DOHH2 (cell line): ENCODE data around the gene GPR61.

Source experiments
- H3F3A ChIP-seq: fragments of 200-600 bp; sonication (generic), shearing (Covaris generic); 2 replicates; pipeline ENCODE4 v1.6.0; 2016; ENCODE audit warnings: antibody characterized with exemption, mild to moderate bottlenecking; ENCODE audit not compliant: control insufficient read depth, insufficient read depth
- H3K27ac ChIP-seq: fragments of 200-600 bp; sonication (generic); 2 replicates; pipeline ENCODE4 v1.5.1; 2014; ENCODE audit warnings: low read depth, mild to moderate bottlenecking, low read length, moderate library complexity
- H3K27me3 ChIP-seq: fragments of 200-600 bp; sonication (generic); 2 replicates; pipeline ENCODE4 v1.6.1; 2014; ENCODE audit warnings: mild to moderate bottlenecking, low read length, mixed read lengths; ENCODE audit not compliant: control insufficient read depth
- H3K36me3 ChIP-seq: fragments of 200-600 bp; sonication (generic); 2 replicates; pipeline ENCODE4 v1.6.1; 2014; ENCODE audit warnings: mild to moderate bottlenecking, low read length, moderate library complexity, mixed read lengths; ENCODE audit not compliant: control insufficient read depth
- H3K4me1 ChIP-seq: fragments of 200-600 bp; sonication (generic); 2 replicates; pipeline ENCODE4 v1.6.1; 2014; ENCODE audit warnings: mild to moderate bottlenecking, low read length, mixed read lengths; ENCODE audit not compliant: control insufficient read depth
- H3K4me2 ChIP-seq: fragments of 200-600 bp; sonication (generic); 2 replicates; pipeline ENCODE4 v1.6.0; 2014; ENCODE audit warnings: mild to moderate bottlenecking, low read length, moderate library complexity
- H3K4me3 ChIP-seq: fragments of 200-600 bp; sonication (generic); 2 replicates; pipeline ENCODE4 v1.5.1; 2014; ENCODE audit warnings: mild to moderate bottlenecking, low read length, mixed read lengths
- H3K79me2 ChIP-seq: fragments of 200-600 bp; sonication (generic); 2 replicates; pipeline ENCODE4 v1.6.1; 2014; ENCODE audit warnings: mild to moderate bottlenecking, low read length, mixed read lengths; ENCODE audit not compliant: control insufficient read depth
- H3K9me2 ChIP-seq: fragments of 200-600 bp; sonication (generic); replicated peaks from 2 replicates; pipeline ENCODE4 v1.6.1; 2014; ENCODE audit warnings: mild to moderate bottlenecking, low read length, mixed read lengths; ENCODE audit not compliant: control insufficient read depth
- H3K9me3 ChIP-seq: fragments of 200-600 bp; sonication (generic); 2 replicates; pipeline ENCODE4 v1.6.1; 2014; ENCODE audit warnings: antibody characterized with exemption, low read length, mixed read lengths; ENCODE audit not compliant: control insufficient read depth, insufficient read depth
- H4K20me1 ChIP-seq: fragments of 200-600 bp; sonication (generic); 2 replicates; pipeline ENCODE4 v1.6.0; 2014; ENCODE audit warnings: low read depth, mild to moderate bottlenecking, antibody characterized with exemption, low read length, moderate library complexity; ENCODE audit not compliant: control insufficient read depth, insufficient read depth
- EZH2phosphoT487 ChIP-seq: fragments of 200-600 bp; sonication (generic); IDR thresholded peaks from 2 replicates; pipeline ENCODE4 v1.6.1; 2017; ENCODE audit warnings: borderline replicate concordance, mild to moderate bottlenecking, antibody characterized with exemption, low read length, moderate library complexity, mixed read lengths
- TF ChIP-seq, protein P1 (sequence below): fragments of 200-600 bp; sonication (generic); IDR thresholded peaks from one replicate; pipeline ENCODE4 v1.5.1; 2014; ENCODE audit warnings: antibody characterized with exemption, mild to moderate bottlenecking, low read depth, low read length; ENCODE audit not compliant: poor library complexity, severe bottlenecking

The GPR61 gene

DNA sequence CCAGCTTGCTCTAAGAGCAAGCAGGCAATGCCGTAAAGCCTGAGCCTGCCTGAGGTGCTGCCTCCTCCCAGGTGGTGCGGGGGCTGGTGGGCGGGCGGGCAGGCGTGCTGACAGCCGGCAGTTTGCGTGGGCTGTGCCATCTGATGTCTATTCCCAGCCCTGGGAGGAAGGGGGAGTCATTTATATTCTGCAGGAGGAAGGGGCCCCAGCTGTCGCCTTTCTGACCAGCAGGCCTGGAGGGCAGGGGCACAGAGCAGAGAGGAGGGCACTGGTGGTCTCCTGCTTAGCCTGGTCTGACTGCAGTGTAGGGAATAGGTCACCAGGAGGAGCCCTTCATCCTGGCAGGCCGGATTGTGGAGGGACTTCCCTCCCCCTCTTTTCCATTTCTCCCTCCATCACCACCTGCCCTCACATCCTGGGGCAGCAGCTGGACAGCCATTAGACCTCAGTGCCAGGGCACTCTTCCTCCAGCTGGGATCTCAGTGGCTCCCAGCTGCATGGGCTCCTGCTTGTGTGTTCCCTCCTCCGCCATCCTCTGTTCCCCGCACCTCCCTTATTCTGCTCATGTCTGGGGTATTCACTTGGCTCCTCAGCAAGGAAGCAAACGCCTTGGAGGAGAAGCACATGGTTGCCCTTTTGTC is 41.4 kb upstream of the GPR61 start:
- no peaks in the 10 kb centered on the region for H4K20me1 ChIP-seq
- peaks cover 17% of the 10 kb centered on the region for H3K79me2 ChIP-seq
- peaks cover 30% of the 10 kb centered on the region for H3K36me3 ChIP-seq
- H3K4me2 ChIP-seq, result no peak overlapping the region
- H3K9me2 ChIP-seq, result no peaks in the 10 kb centered on the region
- no peaks in the 10 kb centered on the region for H3K27me3 ChIP-seq
- no peaks in the 10 kb centered on the region; the same call in 1 of the 2 replicates for H3F3A ChIP-seq
- peaks cover 12% of the 10 kb centered on the region for H3K4me1 ChIP-seq
- no peak overlapping the region for H3K4me3 ChIP-seq
- TF ChIP-seq, protein P1, sequence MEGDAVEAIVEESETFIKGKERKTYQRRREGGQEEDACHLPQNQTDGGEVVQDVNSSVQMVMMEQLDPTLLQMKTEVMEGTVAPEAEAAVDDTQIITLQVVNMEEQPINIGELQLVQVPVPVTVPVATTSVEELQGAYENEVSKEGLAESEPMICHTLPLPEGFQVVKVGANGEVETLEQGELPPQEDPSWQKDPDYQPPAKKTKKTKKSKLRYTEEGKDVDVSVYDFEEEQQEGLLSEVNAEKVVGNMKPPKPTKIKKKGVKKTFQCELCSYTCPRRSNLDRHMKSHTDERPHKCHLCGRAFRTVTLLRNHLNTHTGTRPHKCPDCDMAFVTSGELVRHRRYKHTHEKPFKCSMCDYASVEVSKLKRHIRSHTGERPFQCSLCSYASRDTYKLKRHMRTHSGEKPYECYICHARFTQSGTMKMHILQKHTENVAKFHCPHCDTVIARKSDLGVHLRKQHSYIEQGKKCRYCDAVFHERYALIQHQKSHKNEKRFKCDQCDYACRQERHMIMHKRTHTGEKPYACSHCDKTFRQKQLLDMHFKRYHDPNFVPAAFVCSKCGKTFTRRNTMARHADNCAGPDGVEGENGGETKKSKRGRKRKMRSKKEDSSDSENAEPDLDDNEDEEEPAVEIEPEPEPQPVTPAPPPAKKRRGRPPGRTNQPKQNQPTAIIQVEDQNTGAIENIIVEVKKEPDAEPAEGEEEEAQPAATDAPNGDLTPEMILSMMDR, result peak; percentile 53
- no peak for TF ChIP-seq EZH2phosphoT487
- no peaks in the 10 kb centered on the region for H3K9me3 ChIP-seq
- no peak overlapping the region for H3K27ac ChIP-seq

DNA sequence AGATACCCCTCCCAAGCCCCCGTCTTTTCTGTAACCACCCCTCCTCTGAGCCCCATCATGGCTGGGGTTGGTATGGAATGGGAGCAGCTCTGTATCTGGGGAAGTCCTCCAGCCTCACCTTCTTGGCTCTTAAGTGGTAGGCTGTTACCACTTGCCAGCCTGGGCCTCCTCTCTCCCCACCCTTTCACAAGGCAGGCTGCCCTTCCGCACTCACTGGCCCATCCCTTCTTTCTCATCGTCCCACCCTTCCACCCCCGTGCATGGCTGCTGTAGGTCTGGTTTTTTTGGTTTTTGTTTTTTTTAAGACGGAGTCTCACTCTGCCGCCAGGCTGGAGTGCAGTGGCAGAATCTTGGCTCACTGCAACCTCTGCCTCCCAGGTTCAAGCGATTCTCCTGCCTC is 40.6 kb upstream of the GPR61 start:
- Histone ChIP-seq H3K27me3 (no peaks in the 10 kb centered on the region), H3K27ac (no peak overlapping the region), H3K4me1 (peaks cover 7% of the 10 kb centered on the region), H3K4me3 (no peak overlapping the region), H3K4me2 (no peak overlapping the region), H4K20me1 (no peaks in the 10 kb centered on the region), H3K79me2 (peaks cover 17% of the 10 kb centered on the region), H3F3A (no peaks in the 10 kb centered on the region), H3K9me3 (no peaks in the 10 kb centered on the region), H3K36me3 (peaks cover 28% of the 10 kb centered on the region), H3K9me2 (no peaks in the 10 kb centered on the region)
- TF ChIP-seq EZH2phosphoT487, result no peak
- TF ChIP-seq, protein P1, result no peak

DNA sequence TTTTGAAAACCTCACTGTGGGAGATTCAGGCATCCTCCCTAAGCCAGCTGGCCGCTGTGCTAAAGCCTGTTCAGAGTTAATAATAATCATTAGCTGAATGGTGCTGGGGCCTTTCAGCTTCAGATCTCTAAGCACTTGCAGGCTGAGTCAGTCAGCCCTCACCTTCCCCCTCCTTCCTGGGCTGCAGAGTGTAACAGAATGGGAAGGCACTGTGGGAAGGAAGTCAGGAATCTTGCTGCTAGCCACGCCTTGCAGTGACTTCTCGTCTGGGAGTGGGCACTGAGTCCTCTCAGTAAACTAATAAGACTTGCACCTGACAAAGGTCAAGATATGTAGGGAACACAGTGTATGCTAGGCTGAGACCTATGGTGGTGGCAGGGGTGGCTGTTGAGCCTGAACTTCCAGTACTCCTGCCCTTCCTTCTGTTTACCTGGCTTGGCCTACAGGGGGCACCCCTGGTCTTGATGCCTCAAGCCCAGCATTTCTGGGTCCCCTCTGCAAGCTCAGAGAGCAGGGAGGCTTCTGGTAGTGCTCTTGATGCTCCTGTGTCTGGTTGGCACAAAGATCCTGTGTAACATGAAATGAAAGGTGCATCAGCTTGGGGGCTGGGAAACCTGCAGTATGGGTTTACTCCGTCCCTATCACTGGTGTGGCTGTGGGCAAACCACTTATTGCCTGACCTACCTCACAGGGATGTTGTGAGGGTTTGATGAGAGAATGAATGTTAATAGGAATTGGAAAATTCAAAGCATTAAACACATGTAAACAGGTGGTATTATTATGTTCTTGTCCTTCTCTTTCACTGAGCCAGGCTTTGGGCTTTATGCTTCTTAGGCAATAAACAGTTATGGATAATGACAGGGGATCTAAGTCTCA is 39.8 kb upstream of the GPR61 start:
- H3F3A ChIP-seq, result no peaks in the 10 kb centered on the region
- no peaks in the 10 kb centered on the region for H3K9me2 ChIP-seq
- TF ChIP-seq EZH2phosphoT487, result no peak
- TF ChIP-seq, protein P1, result peak; percentile 63
- no peak overlapping the region for H3K4me3 ChIP-seq
- no peak overlapping the region for H3K27ac ChIP-seq
- H3K27me3 ChIP-seq, result no peaks in the 10 kb centered on the region
- peaks cover 26% of the 10 kb centered on the region for H3K36me3 ChIP-seq
- no peaks in the 10 kb centered on the region for H3K9me3 ChIP-seq
- H3K4me1 ChIP-seq, result peaks cover 3% of the 10 kb centered on the region
- H3K4me2 ChIP-seq, result no peak overlapping the region
- no peaks in the 10 kb centered on the region for H4K20me1 ChIP-seq
- peaks cover 9% of the 10 kb centered on the region for H3K79me2 ChIP-seq
